Fibroblast of the aortic adventitia (primary cell): ENCODE data around the gene LKAAEAR1. TPM values are rescaled to one million over a fixed set of nuclear protein-coding genes. Genes with fewer than 3 reads are reported as not detected.

Experiments
- DNase-seq: peaks from one replicate; pipeline ENCODE4 v3.0.0-alpha.2; 2010; ENCODE audit warnings: low read depth
- H3K4me3 ChIP-seq: 2 replicates; pipeline ENCODE4 v1.5.1; 2011; ENCODE audit warnings: low read depth, mild to moderate bottlenecking, control low read depth, low read length, moderate library complexity
- total RNA-seq: library from RNA; depleted of rRNA; stranded (reverse); fragments of >200 nt; gene quantifications from 2 replicates; pipeline ENCODE4 v1.2.3, GENCODE V29; 2012; ENCODE audit warnings: low replicate concordance
- TF ChIP-seq, protein P1 (sequence below): IDR thresholded peaks from 2 replicates; pipeline ENCODE4 v1.5.1; 2011; ENCODE audit warnings: mild to moderate bottlenecking, low read length, control low read depth, inconsistent platforms; ENCODE audit not compliant: insufficient read depth

LKAAEAR1 gene
- total RNA-seq, 1 donor = 0.36 TPM

DNA sequence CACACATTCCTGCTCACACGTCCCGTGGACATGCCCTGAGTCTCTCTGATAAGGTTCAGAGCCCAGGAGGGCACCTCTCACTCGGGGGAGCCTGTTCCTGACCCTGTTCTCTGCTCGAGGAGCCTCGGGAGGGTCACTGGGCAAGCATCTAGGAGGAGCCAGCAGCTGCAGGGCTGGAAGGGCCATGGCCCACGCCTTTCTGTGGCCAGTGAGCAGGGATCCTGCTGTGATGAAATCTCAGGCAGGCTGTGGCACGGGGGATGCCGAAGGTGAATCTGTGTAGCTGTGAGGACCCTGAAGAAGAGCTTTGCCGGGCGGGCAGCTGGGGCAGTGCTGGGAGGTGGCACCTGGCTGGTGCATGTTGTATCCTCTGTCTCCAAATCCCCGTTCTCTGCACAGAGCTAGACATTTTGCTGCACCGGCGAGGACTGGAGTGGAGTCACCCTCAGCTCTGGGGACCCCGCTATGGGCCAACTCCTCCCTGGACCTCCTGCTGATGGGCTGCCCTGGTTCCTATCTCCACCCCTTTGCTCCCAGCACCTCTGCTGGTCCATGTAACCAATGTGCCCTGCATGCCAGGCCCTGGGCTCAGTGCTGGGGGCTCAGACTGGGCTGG, 30.3 kb upstream of the LKAAEAR1 start:
- no peak overlapping the region for H3K4me3 ChIP-seq
- TF ChIP-seq, protein P1, sequence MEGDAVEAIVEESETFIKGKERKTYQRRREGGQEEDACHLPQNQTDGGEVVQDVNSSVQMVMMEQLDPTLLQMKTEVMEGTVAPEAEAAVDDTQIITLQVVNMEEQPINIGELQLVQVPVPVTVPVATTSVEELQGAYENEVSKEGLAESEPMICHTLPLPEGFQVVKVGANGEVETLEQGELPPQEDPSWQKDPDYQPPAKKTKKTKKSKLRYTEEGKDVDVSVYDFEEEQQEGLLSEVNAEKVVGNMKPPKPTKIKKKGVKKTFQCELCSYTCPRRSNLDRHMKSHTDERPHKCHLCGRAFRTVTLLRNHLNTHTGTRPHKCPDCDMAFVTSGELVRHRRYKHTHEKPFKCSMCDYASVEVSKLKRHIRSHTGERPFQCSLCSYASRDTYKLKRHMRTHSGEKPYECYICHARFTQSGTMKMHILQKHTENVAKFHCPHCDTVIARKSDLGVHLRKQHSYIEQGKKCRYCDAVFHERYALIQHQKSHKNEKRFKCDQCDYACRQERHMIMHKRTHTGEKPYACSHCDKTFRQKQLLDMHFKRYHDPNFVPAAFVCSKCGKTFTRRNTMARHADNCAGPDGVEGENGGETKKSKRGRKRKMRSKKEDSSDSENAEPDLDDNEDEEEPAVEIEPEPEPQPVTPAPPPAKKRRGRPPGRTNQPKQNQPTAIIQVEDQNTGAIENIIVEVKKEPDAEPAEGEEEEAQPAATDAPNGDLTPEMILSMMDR = no peak
- no peak for DNase-seq

DNA sequence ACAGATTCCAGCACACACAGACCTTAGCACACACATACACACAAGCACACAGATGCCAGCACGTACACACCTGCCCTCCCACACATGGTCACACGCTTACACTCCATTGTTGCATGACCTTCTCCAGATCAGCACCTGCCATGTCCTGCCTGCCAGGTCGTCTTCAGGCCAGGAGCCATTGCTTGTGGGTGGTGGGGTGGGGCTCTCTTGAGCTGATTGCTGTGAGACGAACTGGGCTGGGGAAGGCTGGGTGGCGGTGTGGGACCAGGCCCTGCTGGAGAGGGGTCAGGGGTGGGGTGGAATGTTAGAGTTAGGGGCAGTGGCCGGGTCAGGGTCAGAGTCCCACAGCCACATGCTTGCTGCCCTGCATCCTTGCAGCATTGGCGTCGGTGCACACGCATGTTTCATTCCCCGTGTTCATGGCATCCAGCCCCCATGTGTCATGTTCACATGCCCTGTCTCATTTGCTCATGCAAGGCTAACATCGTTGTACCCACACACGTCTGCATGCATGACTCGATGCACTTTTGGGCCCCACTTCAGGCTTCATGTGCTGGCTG, 29.7 kb upstream of the LKAAEAR1 start:
- no peak for DNase-seq
- H3K4me3 ChIP-seq = no peak overlapping the region
- TF ChIP-seq, protein P1 = no peak

DNA sequence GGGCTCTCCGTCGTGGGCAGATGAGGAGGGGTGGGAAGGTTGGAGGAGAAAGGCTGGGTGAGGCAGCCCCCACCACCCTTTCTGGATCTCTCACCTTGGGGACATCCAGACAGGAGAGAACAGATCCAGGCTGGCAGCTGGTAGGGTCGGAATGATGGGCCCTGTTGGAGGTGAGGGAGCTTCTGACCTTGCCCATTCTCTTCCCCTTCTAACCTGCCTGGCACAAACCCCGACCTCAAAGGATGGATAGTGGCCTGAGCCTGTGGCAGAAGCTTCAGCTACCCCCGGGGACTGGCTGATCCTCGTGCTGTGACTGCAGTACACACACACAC, 29.2 kb upstream of the LKAAEAR1 start:
- DNase-seq = no peak
- TF ChIP-seq, protein P1 = no peak
- H3K4me3 ChIP-seq = no peak overlapping the region

DNA sequence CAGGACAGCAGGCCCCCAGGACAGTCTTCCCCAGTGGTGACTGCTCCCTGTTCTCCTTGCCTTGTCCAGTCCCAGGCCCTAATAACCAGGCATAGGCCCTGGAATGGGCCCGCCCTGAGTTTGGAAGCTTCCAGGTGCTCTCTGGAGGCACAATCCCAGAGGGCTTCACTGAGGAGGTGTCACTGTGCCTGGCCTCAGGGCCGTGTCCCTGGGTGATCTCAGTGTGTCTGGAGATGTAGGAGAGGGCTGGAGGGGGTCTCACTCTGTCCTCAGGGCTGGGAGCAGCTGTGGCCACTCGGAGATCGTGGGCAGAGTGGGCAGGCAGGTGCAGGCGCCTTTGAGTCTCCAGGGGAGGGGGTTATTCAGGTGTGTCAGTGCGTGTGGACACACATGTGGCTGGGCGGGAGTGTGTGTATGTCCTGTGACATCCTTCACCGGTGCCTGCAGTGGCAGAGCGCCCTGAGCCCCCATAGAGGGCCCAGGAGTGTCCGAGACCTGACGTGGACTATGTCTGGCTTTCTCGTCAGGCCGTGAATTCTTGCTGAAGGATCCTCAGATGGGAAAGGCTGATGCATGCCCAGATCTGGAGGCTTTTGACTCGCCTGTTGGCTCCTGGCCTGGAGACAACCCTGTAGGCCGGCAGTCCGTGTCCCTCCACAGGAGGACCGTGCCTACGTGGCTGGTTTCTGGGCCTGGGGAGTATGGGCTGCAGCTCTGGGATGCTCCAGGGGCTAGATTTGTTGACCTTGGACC, 28.7 kb upstream of the LKAAEAR1 start:
- DNase-seq = no peak
- no peak overlapping the region for H3K4me3 ChIP-seq
- TF ChIP-seq, protein P1 = no peak

DNA sequence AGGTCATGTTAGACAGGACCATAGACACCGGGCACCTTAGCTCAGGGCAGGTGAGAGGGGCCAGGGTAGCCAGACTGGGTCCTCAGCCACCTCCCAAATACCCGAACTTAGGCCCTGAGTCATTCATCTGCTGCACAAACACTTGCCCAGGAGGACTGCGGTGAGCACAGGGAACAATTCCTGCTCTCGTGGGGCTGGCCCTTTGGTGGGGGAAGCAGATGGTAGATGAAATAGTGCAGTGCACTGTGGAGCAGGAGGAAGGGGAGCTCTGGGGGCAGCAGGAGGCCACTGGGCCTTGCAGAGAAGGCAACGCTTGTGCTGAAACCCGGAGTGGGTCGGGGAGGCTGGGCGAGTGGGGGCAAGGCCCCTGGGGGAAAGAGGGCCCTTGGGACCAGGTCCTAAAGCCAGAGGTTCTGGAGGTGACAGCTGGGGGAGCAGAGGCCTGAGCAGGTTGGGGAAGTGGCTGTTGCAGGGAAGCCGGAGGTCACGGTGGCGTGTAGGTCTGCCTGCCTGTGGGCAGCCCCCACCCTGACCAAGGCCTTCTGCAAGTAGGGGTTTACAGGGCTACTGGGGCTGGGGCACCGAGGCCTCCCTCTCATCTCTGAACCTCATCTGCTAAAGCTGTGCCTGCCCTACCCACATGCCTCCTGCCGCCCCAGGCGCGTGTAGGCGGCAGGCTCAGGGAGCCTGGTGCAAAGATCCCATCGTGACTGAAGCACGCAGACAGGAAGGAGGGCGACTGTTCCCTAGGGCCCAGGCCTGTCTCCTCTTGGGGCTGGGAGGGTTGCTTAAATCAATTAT, 27.8 kb upstream of the LKAAEAR1 start:
- H3K4me3 ChIP-seq = no peak overlapping the region
- DNase-seq = no peak
- TF ChIP-seq, protein P1 = no peak

DNA sequence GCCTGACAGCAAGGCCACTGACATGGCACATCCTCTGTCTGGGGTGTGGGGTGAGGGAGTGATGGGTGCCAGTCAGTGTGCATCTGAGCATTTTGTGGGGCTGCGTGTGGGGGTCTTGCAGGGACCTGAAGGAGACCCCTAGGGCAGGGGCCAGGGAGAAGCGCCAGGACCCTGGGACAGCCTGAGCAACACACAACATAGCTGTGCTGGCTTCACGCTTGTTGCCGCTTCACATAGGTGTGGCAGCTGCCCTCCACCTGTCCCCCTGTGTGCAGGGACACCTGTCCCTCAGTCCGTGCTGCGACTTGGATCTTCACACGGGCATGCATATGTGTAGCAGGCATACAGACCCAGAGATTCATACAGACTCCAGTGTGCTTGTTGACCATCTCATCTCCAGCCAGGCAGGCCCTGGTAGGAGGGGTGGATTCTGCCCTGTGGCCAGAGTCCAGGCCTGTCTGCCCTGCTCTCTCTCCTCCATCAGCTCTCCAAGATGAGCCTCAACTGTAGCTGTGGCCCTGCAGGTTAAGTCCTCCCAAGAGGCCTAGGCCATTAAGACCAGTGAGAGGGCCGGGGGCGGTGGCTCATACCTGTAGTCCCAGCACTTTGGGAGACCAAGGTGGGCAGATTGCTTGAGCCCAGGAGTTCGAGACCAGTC, 26.3 kb upstream of the LKAAEAR1 start:
- TF ChIP-seq, protein P1 = no peak
- DNase-seq = no peak

More for the DNA sequence above, 26.3 kb upstream of the LKAAEAR1 start:
- H3K4me3 ChIP-seq = no peak overlapping the region
